HepG2 (cell line): ENCODE measurements around the gene SLC16A6. TPM values are rescaled to one million over a fixed set of nuclear protein-coding genes. Genes with fewer than 3 reads are reported as not detected.

Source experiments
- ATF5 ChIP-seq: sonication (generic); formaldehyde crosslinking; IDR thresholded peaks from 2 replicates; pipeline ENCODE4 v1.4.0; 2020; ENCODE audit warnings: mild to moderate bottlenecking, low read depth, missing genetic modification reagents
- FOXJ3 ChIP-seq: sonication (generic); formaldehyde crosslinking; IDR thresholded peaks from 2 replicates; pipeline ENCODE4 v1.4.0; 2020; ENCODE audit warnings: missing genetic modification reagents, mild to moderate bottlenecking, borderline replicate concordance
- GLMP ChIP-seq: sonication (generic); formaldehyde crosslinking; IDR thresholded peaks from 2 replicates; pipeline ENCODE4 v1.9.0; 2021; ENCODE audit warnings: missing genetic modification reagents, mild to moderate bottlenecking, borderline replicate concordance
- GPN1 ChIP-seq: sonication (generic); formaldehyde crosslinking; IDR thresholded peaks from 2 replicates; pipeline ENCODE4 v1.5.1; 2020; ENCODE audit warnings: missing genetic modification reagents, borderline replicate concordance
- HIVEP1 ChIP-seq: sonication (generic); formaldehyde crosslinking; IDR thresholded peaks from 2 replicates; pipeline ENCODE4 v1.4.0; 2020; ENCODE audit warnings: mild to moderate bottlenecking, missing genetic modification reagents
- JARID2 ChIP-seq: sonication (generic); formaldehyde crosslinking; IDR thresholded peaks from 2 replicates; pipeline ENCODE4 v1.8.1; 2023; ENCODE audit warnings: missing genetic modification reagents, inconsistent platforms; ENCODE audit not compliant: insufficient replicate concordance
- KDM3A ChIP-seq: IDR thresholded peaks from 2 replicates; pipeline ENCODE4 v1.6.1; 2018; ENCODE audit warnings: low read depth, missing compliant biosample characterization
- MYPOP ChIP-seq: sonication (generic); formaldehyde crosslinking; IDR thresholded peaks from 2 replicates; pipeline ENCODE4 v1.8.1; 2023; ENCODE audit warnings: mild to moderate bottlenecking, moderate library complexity, missing genetic modification reagents
- RORA ChIP-seq: sonication (generic); formaldehyde crosslinking; IDR thresholded peaks from 2 replicates; pipeline ENCODE4 v1.5.0; 2020; ENCODE audit warnings: mild to moderate bottlenecking, missing genetic modification reagents, moderate library complexity
- TCF12 ChIP-seq, 2 experiments: fragments of 450-650 bp in 1 of 2; sonication (generic) in 1 of 2; formaldehyde crosslinking in 1 of 2; IDR thresholded peaks; 2 replicates each; pipeline versions ENCODE4 v1.6.1 to v1.8.0; 2017 to 2022; ENCODE audit warnings: antibody characterized with exemption in 1 of 2, mild to moderate bottlenecking in 1 of 2, missing genetic modification reagents in 1 of 2, moderate library complexity in 1 of 2
- TCF7L2 ChIP-seq: IDR thresholded peaks from 2 replicates; pipeline ENCODE4 v1.6.1; 2011; ENCODE audit warnings: mild to moderate bottlenecking, low read depth, low read length, moderate library complexity
- TOE1 ChIP-seq: sonication (generic); formaldehyde crosslinking; IDR thresholded peaks from 2 replicates; pipeline ENCODE4 v1.4.0; 2020; ENCODE audit warnings: mild to moderate bottlenecking, missing genetic modification reagents
- ZBTB20 ChIP-seq: sonication (generic); formaldehyde crosslinking; IDR thresholded peaks from 2 replicates; pipeline ENCODE4 v1.8.1; 2023; ENCODE audit warnings: missing genetic modification reagents, low read depth, mild to moderate bottlenecking, borderline replicate concordance
- ZBTB25 ChIP-seq: IDR thresholded peaks from 2 replicates; pipeline ENCODE4 v1.6.1; 2018; ENCODE audit warnings: missing genetic modification reagents
- ZC3H13 ChIP-seq: sonication (generic); formaldehyde crosslinking; IDR thresholded peaks from 2 replicates; pipeline ENCODE4 v1.8.1; 2023; ENCODE audit warnings: mild to moderate bottlenecking, missing genetic modification reagents, moderate library complexity
- ZNF121 ChIP-seq: sonication (generic); formaldehyde crosslinking; IDR thresholded peaks from 2 replicates; pipeline ENCODE4 v1.5.0; 2020; ENCODE audit warnings: mild to moderate bottlenecking, missing genetic modification reagents
- ZNF251 ChIP-seq: sonication (generic); formaldehyde crosslinking; IDR thresholded peaks from 2 replicates; pipeline ENCODE4 v1.9.0; 2021; ENCODE audit warnings: mild to moderate bottlenecking, missing genetic modification reagents
- ZNF616 ChIP-seq: sonication (generic); formaldehyde crosslinking; IDR thresholded peaks from 2 replicates; pipeline ENCODE4 v1.5.0; 2020; ENCODE audit warnings: low read depth, mild to moderate bottlenecking, missing genetic modification reagents
- ZNF619 ChIP-seq: sonication (generic); formaldehyde crosslinking; IDR thresholded peaks from 2 replicates; pipeline ENCODE4 v1.4.0; 2020; ENCODE audit warnings: mild to moderate bottlenecking, missing genetic modification reagents
- ZNF7 ChIP-seq: IDR thresholded peaks from 2 replicates; pipeline ENCODE4 v1.6.1; 2016; ENCODE audit warnings: missing biosample characterization, missing genetic modification reagents
- polyA plus RNA-seq, 8 experiments: library from polyadenylated mRNA; depleted of rRNA in 3 of 8; stranded (reverse) in 7 of 8; unstranded in 1 of 8; fragments of >200 nt; fragmentation: Illumina TruSeq in 4 of 8; extraction: Trizol in 4 of 8; gene quantifications; 2 replicates each; pipeline versions ENCODE4 v1.2.1 to v1.2.3, GENCODE V29; 2011 to 2016; ENCODE audit warnings: low read depth in 4 of 8, missing spikeins in 1 of 8, mixed read lengths in 1 of 8; ENCODE audit not compliant: insufficient read depth in 1 of 8
- total RNA-seq, 5 experiments: library from RNA; depleted of rRNA; stranded (reverse); fragments of >200 nt; fragmentation: Illumina TruSeq; extraction: Trizol; gene quantifications; 2 replicates each; pipeline ENCODE4 v1.2.3, GENCODE V29; 2016; ENCODE audit warnings: low read depth in 1 of 5
- TF ChIP-seq, protein P1 (sequence below): sonication (generic); formaldehyde crosslinking; IDR thresholded peaks from 2 replicates; pipeline ENCODE4 v1.9.0; 2021; ENCODE audit warnings: missing genetic modification reagents, borderline replicate concordance
- TF ChIP-seq, protein P2 (sequence below): IDR thresholded peaks from 2 replicates; pipeline ENCODE4 v1.6.1; 2016; ENCODE audit warnings: low read depth, borderline replicate concordance

The SLC16A6 gene
- total and polyA plus RNA-seq, 2 of the 13 experiments (the other 11 are each of a cell fraction or from before 2014, with no cell fraction given), result 1.1 to 44.7 TPM

- TF ChIP-seq GLMP (CRISPR knock-in tag) (no peak), ZBTB20 (CRISPR knock-in tag) (peak; percentile 45; the same call in 1 of the 2 replicates), ZNF7 (no peak), TCF12 (IDR thresholded peaks at IDR 0.05) (no peak), TCF12 (CRISPR knock-in tag; IDR thresholded peaks at IDR 0.05) (no peak), ZBTB25 (peak; percentile 30; the same call in 1 of the 2 replicates), FOXJ3 (CRISPR knock-in tag) (peak; percentile 70), RORA (CRISPR knock-in tag) (no peak), ZNF251 (CRISPR knock-in tag) (no peak), TCF7L2 (no peak), ZNF619 (CRISPR knock-in tag) (no peak), ZNF616 (CRISPR knock-in tag) (no peak), KDM3A (CRISPR knock-in tag) (peak; percentile 39; the same call in 1 of the 2 replicates), HIVEP1 (CRISPR knock-in tag) (no peak), ZNF121 (peak; percentile 83), ZC3H13 (CRISPR knock-in tag) (no peak), JARID2 (CRISPR knock-in tag) (no peak), GPN1 (CRISPR knock-in tag) (no peak), ATF5 (CRISPR knock-in tag) (no peak), TOE1 (CRISPR knock-in tag) (no peak), MYPOP (CRISPR knock-in tag) (peak; percentile 59)
- TF ChIP-seq, protein P1, sequence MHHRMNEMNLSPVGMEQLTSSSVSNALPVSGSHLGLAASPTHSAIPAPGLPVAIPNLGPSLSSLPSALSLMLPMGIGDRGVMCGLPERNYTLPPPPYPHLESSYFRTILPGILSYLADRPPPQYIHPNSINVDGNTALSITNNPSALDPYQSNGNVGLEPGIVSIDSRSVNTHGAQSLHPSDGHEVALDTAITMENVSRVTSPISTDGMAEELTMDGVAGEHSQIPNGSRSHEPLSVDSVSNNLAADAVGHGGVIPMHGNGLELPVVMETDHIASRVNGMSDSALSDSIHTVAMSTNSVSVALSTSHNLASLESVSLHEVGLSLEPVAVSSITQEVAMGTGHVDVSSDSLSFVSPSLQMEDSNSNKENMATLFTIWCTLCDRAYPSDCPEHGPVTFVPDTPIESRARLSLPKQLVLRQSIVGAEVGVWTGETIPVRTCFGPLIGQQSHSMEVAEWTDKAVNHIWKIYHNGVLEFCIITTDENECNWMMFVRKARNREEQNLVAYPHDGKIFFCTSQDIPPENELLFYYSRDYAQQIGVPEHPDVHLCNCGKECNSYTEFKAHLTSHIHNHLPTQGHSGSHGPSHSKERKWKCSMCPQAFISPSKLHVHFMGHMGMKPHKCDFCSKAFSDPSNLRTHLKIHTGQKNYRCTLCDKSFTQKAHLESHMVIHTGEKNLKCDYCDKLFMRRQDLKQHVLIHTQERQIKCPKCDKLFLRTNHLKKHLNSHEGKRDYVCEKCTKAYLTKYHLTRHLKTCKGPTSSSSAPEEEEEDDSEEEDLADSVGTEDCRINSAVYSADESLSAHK (CRISPR knock-in tag), result no peak
- TF ChIP-seq, protein P2, sequence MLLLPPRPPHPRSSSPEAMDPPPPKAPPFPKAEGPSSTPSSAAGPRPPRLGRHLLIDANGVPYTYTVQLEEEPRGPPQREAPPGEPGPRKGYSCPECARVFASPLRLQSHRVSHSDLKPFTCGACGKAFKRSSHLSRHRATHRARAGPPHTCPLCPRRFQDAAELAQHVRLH (CRISPR knock-in tag), result peak; percentile 82; the same call in 1 of the 2 replicates
Measured at GRCh38 chr17:68318103-68318991, 27.4 kb upstream of the SLC16A6 start (continued).
